Upper lobe of right lung (tissue), 1 donor: ENCODE data around the gene TANC1. TPM values are rescaled to one million over a fixed set of nuclear protein-coding genes. Genes with fewer than 3 reads are reported as not detected.

ENCODE experiments used
- ATAC-seq: fragments of 200-7000 bp; cut with Tn5 transposase; one replicate; pipeline ENCODE4 v1.9.1; 2020; ENCODE audit warnings: mild to moderate bottlenecking, moderate library complexity
- DNase-seq: peaks from one replicate; pipeline ENCODE4 v3.0.0-alpha.2; 2020
- H3K27ac ChIP-seq: fragments of 200-600 bp; one replicate; pipeline ENCODE4 v1.8.0; 2022
- H3K27me3 ChIP-seq: fragments of 200-600 bp; one replicate; pipeline ENCODE4 v1.8.0; 2022; ENCODE audit warnings: mild to moderate bottlenecking
- H3K36me3 ChIP-seq: fragments of 200-600 bp; one replicate; pipeline ENCODE4 v1.8.0; 2022
- H3K4me1 ChIP-seq: fragments of 200-600 bp; one replicate; pipeline ENCODE4 v1.8.0; 2022
- H3K4me3 ChIP-seq: fragments of 200-600 bp; one replicate; pipeline ENCODE4 v1.8.0; 2022; ENCODE audit warnings: mild to moderate bottlenecking
- H3K9me3 ChIP-seq: fragments of 200-600 bp; one replicate; pipeline ENCODE4 v1.8.0; 2022
- CTCF ChIP-seq: fragments of 200-600 bp; IDR thresholded peaks from one replicate; pipeline ENCODE4 v1.8.0; 2022; ENCODE audit warnings: antibody characterized with exemption
- intact Hi-C: fragments of 100-400 bp; cut with DNase I; formaldehyde crosslinking; loops from one replicate; pipeline ENCODE4 v1.11.0; 2022
- total RNA-seq: library from RNA; stranded (reverse); fragmentation: NEBNext Ultra II Directional; extraction: Animal tissue kit (Norgen Biotek cat#: 25700); gene quantifications from one replicate; pipeline ENCODE4 v1.2.1, GENCODE V29; 2021
- donor health status: DM: no; HTN: yes; CAD: no; lungs with severe emphysema.

The TANC1 gene
- total RNA-seq, 1 donor from 2014 or later: 60.4 TPM

- ATAC-seq (peak; percentile 43), DNase-seq (peak; percentile 74)
- Histone ChIP-seq H3K36me3 (no peaks in the 10 kb centered on the region), H3K9me3 (no peaks in the 10 kb centered on the region), H3K27me3 (no peaks in the 10 kb centered on the region), H3K27ac (peak overlapping the region; percentile 89), H3K4me1 (peaks cover 25% of the 10 kb centered on the region), H3K4me3 (peak overlapping the region; percentile 77)
- intact Hi-C loops: no loop called here
- no peak for TF ChIP-seq CTCF
Observed at GRCh38 chr2:158967731-158968395, 577 bp upstream of the TANC1 start.

GRCh38 chr2:158969162-158969714 lies 798 bp downstream of the TANC1 start:
- no peaks in the 10 kb centered on the region for H3K36me3 ChIP-seq

GRCh38 chr2:158969715-158970240 lies 1.3 kb downstream of the TANC1 start:
- Histone ChIP-seq H3K4me3 (peak overlapping the region; percentile 77), H3K27me3 (no peaks in the 10 kb centered on the region), H3K27ac (peak overlapping the region; percentile 89), H3K36me3 (no peaks in the 10 kb centered on the region), H3K9me3 (no peaks in the 10 kb centered on the region), H3K4me1 (peaks cover 40% of the 10 kb centered on the region)
- intact Hi-C loops: no loop called here
- DNase-seq (peak; percentile 79), ATAC-seq (peak; percentile 23)
- no peak for TF ChIP-seq CTCF

More at GRCh38 chr2:158969162-158969714, 798 bp downstream of the TANC1 start:
- DNase-seq (no peak), ATAC-seq (peak; percentile 37)
- TF ChIP-seq CTCF: no peak
- Histone ChIP-seq H3K9me3 (no peaks in the 10 kb centered on the region), H3K27me3 (no peaks in the 10 kb centered on the region), H3K4me3 (peak overlapping the region; percentile 77), H3K4me1 (peaks cover 36% of the 10 kb centered on the region), H3K27ac (peak overlapping the region; percentile 89)
- intact Hi-C loops: no loop called here

- Histone ChIP-seq H3K27ac (peak overlapping the region; percentile 89), H3K4me1 (peaks cover 40% of the 10 kb centered on the region), H3K9me3 (no peaks in the 10 kb centered on the region), H3K36me3 (no peaks in the 10 kb centered on the region), H3K27me3 (no peaks in the 10 kb centered on the region), H3K4me3 (peak overlapping the region; percentile 77)
- intact Hi-C loops: no loop called here
- DNase-seq (no peak), ATAC-seq (no peak)
- no peak for TF ChIP-seq CTCF
Observed at GRCh38 chr2:158970241-158970751, 1.9 kb downstream of the TANC1 start.

- Histone ChIP-seq H3K27me3 (no peaks in the 10 kb centered on the region), H3K27ac (peak overlapping the region; percentile 18), H3K4me1 (peaks cover 43% of the 10 kb centered on the region), H3K9me3 (no peaks in the 10 kb centered on the region), H3K36me3 (no peaks in the 10 kb centered on the region), H3K4me3 (no peak overlapping the region)
- DNase-seq (no peak), ATAC-seq (peak; percentile 59)
- TF ChIP-seq CTCF: no peak
- intact Hi-C loops: no loop called here
Observed at GRCh38 chr2:158973116-158973956, 4.9 kb downstream of the TANC1 start.
